ENCODE measurements around the gene PSMD12. TPM values are rescaled to one million over a fixed set of nuclear protein-coding genes. Genes with fewer than 3 reads are reported as not detected.
"Not testable (repeated sequence)": the region's sequence is repeated elsewhere in the genome, so short reads cannot be mapped to it uniquely, and the experiment has no call there.

PSMD12 gene
- total RNA-seq (2014; rRNA removed; shearing (Covaris generic)), result 30.3 and 35.9 TPM in 2 replicates

- DNase-seq (ENCODE audit: low spot score), result peak; percentile 97
These were observed at the start of gene PSMD12 for GRCh38 chr17:67366193-67367157. Gene PSMD12, minus strand, starts transcription at chr17:67366577. Its CDS starts 58 bp downstream, at chr17:67366519.

GRCh38 chr17:67415291-67415690 is 48.9 kb upstream of the PSMD12 start:
- DNase-seq (ENCODE audit: low spot score), result no peak

- no peak for DNase-seq (ENCODE audit: low spot score)
These were observed 48.2 kb upstream of the PSMD12 start for GRCh38 chr17:67414559-67414958.

GRCh38 chr17:67414130-67414529 is 47.8 kb upstream of the PSMD12 start:
- no peak for DNase-seq (ENCODE audit: low spot score)

- DNase-seq (ENCODE audit: low spot score), result no peak
These were observed 47.0 kb upstream of the PSMD12 start for GRCh38 chr17:67413388-67413787.

GRCh38 chr17:67412941-67413340 is 46.6 kb upstream of the PSMD12 start:
- DNase-seq (ENCODE audit: low spot score), result no peak

GRCh38 chr17:67412032-67412431 is 45.7 kb upstream of the PSMD12 start:
- DNase-seq (ENCODE audit: low spot score), result no peak

GRCh38 chr17:67411397-67411796 is 45.0 kb upstream of the PSMD12 start:
- DNase-seq (ENCODE audit: low spot score), result no peak

- not testable (repeated sequence) for DNase-seq (ENCODE audit: low spot score)
These were observed 42.1 kb upstream of the PSMD12 start for GRCh38 chr17:67408455-67408830.

- DNase-seq (ENCODE audit: low spot score), result no peak
These were observed 37.1 kb upstream of the PSMD12 start for GRCh38 chr17:67403483-67403882.

GRCh38 chr17:67403065-67403464 is 36.7 kb upstream of the PSMD12 start:
- no peak for DNase-seq (ENCODE audit: low spot score)

GRCh38 chr17:67401598-67402504 is 35.5 kb upstream of the PSMD12 start:
- no peak for DNase-seq (ENCODE audit: low spot score)

- DNase-seq (ENCODE audit: low spot score), result no peak
These were observed 34.7 kb upstream of the PSMD12 start for GRCh38 chr17:67401106-67401505.

- DNase-seq (ENCODE audit: low spot score), result no peak
These were observed 33.8 kb upstream of the PSMD12 start for GRCh38 chr17:67400193-67400592.

GRCh38 chr17:67399676-67400075 is 33.3 kb upstream of the PSMD12 start:
- DNase-seq (ENCODE audit: low spot score), result no peak

- no peak for DNase-seq (ENCODE audit: low spot score)
These were observed 27.5 kb upstream of the PSMD12 start for GRCh38 chr17:67393809-67394397.

GRCh38 chr17:67392111-67392510 is 25.7 kb upstream of the PSMD12 start:
- DNase-seq (ENCODE audit: low spot score), result no peak

- peak; percentile 95 for DNase-seq (ENCODE audit: low spot score)
These were observed 24.4 kb upstream of the PSMD12 start for GRCh38 chr17:67390646-67391361.

GRCh38 chr17:67390006-67390645 is 23.7 kb upstream of the PSMD12 start:
- no peak for DNase-seq (ENCODE audit: low spot score)

GRCh38 chr17:67388986-67389385 is 22.6 kb upstream of the PSMD12 start:
- no peak for DNase-seq (ENCODE audit: low spot score)

GRCh38 chr17:67388536-67388935 is 22.2 kb upstream of the PSMD12 start:
- DNase-seq (ENCODE audit: low spot score), result not testable (repeated sequence)
